Mesenchymal stem cell (in vitro differentiated cells and primary cell): ENCODE data around the gene NOC2L.

Experiments
- DNase-seq: peaks from one replicate; pipeline ENCODE4 v3.0.0-alpha.2; 2013
- H2AFZ ChIP-seq: one replicate; pipeline ENCODE4 v1.6.1; 2013; ENCODE audit warnings: low read depth, mild to moderate bottlenecking, control low read depth, inconsistent platforms, low read length, moderate library complexity
- H2AK5ac ChIP-seq: 2 replicates; pipeline ENCODE4 v1.6.1; 2013; ENCODE audit warnings: low read length, moderate library complexity, mild to moderate bottlenecking, inconsistent platforms; ENCODE audit not compliant: severe bottlenecking
- H2BK120ac ChIP-seq: one replicate; pipeline ENCODE4 v1.6.1; 2013; ENCODE audit warnings: low read depth, mild to moderate bottlenecking, inconsistent platforms, low read length, moderate library complexity
- H2BK12ac ChIP-seq, 2 experiments: one replicate each; pipeline ENCODE4 v1.6.1; 2013; ENCODE audit warnings: inconsistent platforms in 2 of 2, low read length in 2 of 2, mild to moderate bottlenecking in 2 of 2, moderate library complexity in 2 of 2, control low read depth in 1 of 2
- H2BK15ac ChIP-seq: one replicate; pipeline ENCODE4 v1.6.1; 2013; ENCODE audit warnings: mild to moderate bottlenecking, low read depth, inconsistent platforms; ENCODE audit not compliant: poor library complexity, severe bottlenecking
- H2BK5ac ChIP-seq: 2 replicates; pipeline ENCODE4 v1.6.1; 2013; ENCODE audit warnings: low read depth, mild to moderate bottlenecking, low read length, control low read depth, inconsistent platforms; ENCODE audit not compliant: poor library complexity, severe bottlenecking
- H3K14ac ChIP-seq, 2 experiments: one replicate each; pipeline ENCODE4 v1.6.1; 2013; ENCODE audit warnings: inconsistent platforms in 2 of 2, low read length in 2 of 2, control low read depth in 1 of 2, mild to moderate bottlenecking in 1 of 2, moderate library complexity in 1 of 2
- H3K18ac ChIP-seq, 2 experiments: one replicate each; pipeline ENCODE4 v1.6.1; 2013; ENCODE audit warnings: inconsistent platforms in 2 of 2, low read length in 2 of 2, control low read depth in 1 of 2, low read depth in 1 of 2, mild to moderate bottlenecking in 1 of 2
- H3K23ac ChIP-seq, 2 experiments: one replicate each; pipeline ENCODE4 v1.6.1; 2013; ENCODE audit warnings: inconsistent platforms in 2 of 2, low read length in 2 of 2, mild to moderate bottlenecking in 2 of 2, moderate library complexity in 2 of 2, control low read depth in 1 of 2
- H3K27ac ChIP-seq: 2 replicates; pipeline ENCODE4 v1.5.1; 2013; ENCODE audit warnings: mild to moderate bottlenecking, moderate library complexity, low read length, control low read depth, inconsistent platforms; ENCODE audit not compliant: poor library complexity, severe bottlenecking
- H3K27me3 ChIP-seq, 2 experiments: 2 replicates each; pipeline versions ENCODE4 v1.6.1 to v1.7.0; 2013; ENCODE audit warnings: low read length in 2 of 2, mild to moderate bottlenecking in 2 of 2, moderate library complexity in 2 of 2, control low read depth in 1 of 2, inconsistent platforms in 1 of 2; ENCODE audit not compliant: control insufficient read depth in 1 of 2, insufficient read depth in 1 of 2
- H3K36me3 ChIP-seq, 2 experiments: 2 replicates each; pipeline versions ENCODE4 v1.6.1 to v1.7.0; 2013; ENCODE audit warnings: low read length in 2 of 2, control low read depth in 1 of 2, inconsistent platforms in 1 of 2, low read depth in 1 of 2, mild to moderate bottlenecking in 1 of 2; ENCODE audit not compliant: insufficient read depth in 2 of 2, control insufficient read depth in 1 of 2
- H3K4ac ChIP-seq, 2 experiments: one replicate each; pipeline ENCODE4 v1.6.1; 2013; ENCODE audit warnings: inconsistent platforms in 2 of 2, low read length in 2 of 2, mild to moderate bottlenecking in 2 of 2, moderate library complexity in 2 of 2, control low read depth in 1 of 2, low read depth in 1 of 2
- H3K4me1 ChIP-seq: 2 replicates; pipeline ENCODE4 v1.6.1; 2013; ENCODE audit warnings: low read depth, low read length, control low read depth; ENCODE audit not compliant: control insufficient read depth, insufficient read depth
- H3K4me2 ChIP-seq: 2 replicates; pipeline ENCODE4 v1.6.1; 2013; ENCODE audit warnings: low read length, mild to moderate bottlenecking, inconsistent platforms; ENCODE audit not compliant: poor library complexity, severe bottlenecking
- H3K4me3 ChIP-seq, 2 experiments: 2 replicates each; pipeline versions ENCODE4 v1.5.1 to v1.7.0; 2013; ENCODE audit warnings: low read length in 2 of 2, mild to moderate bottlenecking in 2 of 2, control low read depth in 1 of 2, low read depth in 1 of 2; ENCODE audit not compliant: insufficient read depth in 1 of 2
- H3K79me1 ChIP-seq: replicated peaks from 2 replicates; pipeline ENCODE4 v1.6.1; 2013; ENCODE audit warnings: mild to moderate bottlenecking, control low read depth, low read length, inconsistent platforms; ENCODE audit not compliant: poor library complexity, severe bottlenecking
- H3K9ac ChIP-seq: 2 replicates; pipeline ENCODE4 v1.7.0; 2013; ENCODE audit warnings: mild to moderate bottlenecking, low read length, moderate library complexity
- H3K9me3 ChIP-seq: 2 replicates; pipeline ENCODE4 v1.7.0; 2013; ENCODE audit warnings: mild to moderate bottlenecking, low read length; ENCODE audit not compliant: control insufficient read depth
- H4K8ac ChIP-seq: one replicate; pipeline ENCODE4 v1.6.1; 2013; ENCODE audit warnings: inconsistent platforms, mild to moderate bottlenecking, low read length, moderate library complexity
- H4K91ac ChIP-seq: one replicate; pipeline ENCODE4 v1.6.1; 2013; ENCODE audit warnings: mild to moderate bottlenecking, low read length, inconsistent platforms
- WGBS: methylation state at CpG from one replicate; pipeline ENCODE4 v1.1.7; 2013; ENCODE audit warnings: mixed read lengths; 5-methylcytosine and 5-hydroxymethylcytosine counted together

NOC2L gene

GRCh38 chr1:1004780-1005697 lies 46.0 kb upstream of the NOC2L start:
- Histone ChIP-seq H3K36me3 (peaks cover 0 to 8% of the 10 kb centered on the region in 2 experiments), H3K4me3 (no peak overlapping the region), H3K27ac (no peak overlapping the region), H2AFZ (no peak overlapping the region), H3K79me1 (peaks cover 4% of the 10 kb centered on the region), H2BK15ac (peak overlapping the region; percentile 21), H2BK12ac (peak overlapping the region in 1 of 2 experiments; percentile 32), H3K9me3 (no peaks in the 10 kb centered on the region), H4K8ac (peak overlapping the region; percentile 59), H2AK5ac (no peak overlapping the region), H2BK5ac (no peak overlapping the region), H3K9ac (no peak overlapping the region), H3K23ac (no peak overlapping the region), H2BK120ac (no peak overlapping the region), H3K4me1 (peaks cover 41% of the 10 kb centered on the region), H3K4me2 (no peak overlapping the region), H3K14ac (peak overlapping the region in 1 of 2 experiments; percentile 23), H4K91ac (no peak overlapping the region), H3K18ac (peak overlapping the region; percentile 52 to 54), H3K27me3 (peaks cover 0 to 68% of the 10 kb centered on the region in 2 experiments), H3K4ac (peak overlapping the region in 1 of 2 experiments; percentile 81)
- peak; percentile 61 for DNase-seq
- 28% methylated on average over 18 of the region's 21 CpGs for WGBS

GRCh38 chr1:1004420-1004779 lies 45.3 kb upstream of the NOC2L start:
- Histone ChIP-seq H3K4me1 (peaks cover 46% of the 10 kb centered on the region), H4K91ac (no peak overlapping the region), H3K4ac (no peak overlapping the region), H2BK12ac (no peak overlapping the region), H3K9ac (no peak overlapping the region), H3K27ac (no peak overlapping the region), H3K27me3 (peaks cover 0 to 70% of the 10 kb centered on the region in 2 experiments), H2AFZ (no peak overlapping the region), H4K8ac (no peak overlapping the region), H2AK5ac (no peak overlapping the region), H3K36me3 (peaks cover 0 to 8% of the 10 kb centered on the region in 2 experiments), H2BK120ac (no peak overlapping the region), H2BK15ac (no peak overlapping the region), H3K23ac (no peak overlapping the region), H3K9me3 (no peaks in the 10 kb centered on the region), H3K4me2 (no peak overlapping the region), H3K14ac (no peak overlapping the region), H3K4me3 (no peak overlapping the region), H2BK5ac (no peak overlapping the region), H3K79me1 (peaks cover 4% of the 10 kb centered on the region), H3K18ac (peak overlapping the region in 1 of 2 experiments; percentile 67)
- DNase-seq: no peak
- WGBS: 68% methylated on average over 7 of the region's 7 CpGs

- no peak overlapping the region for H2AK5ac ChIP-seq
- H2BK120ac ChIP-seq: no peak overlapping the region
- no peak overlapping the region for H3K9ac ChIP-seq
- H3K4me2 ChIP-seq: no peak overlapping the region
- H3K18ac ChIP-seq: peak overlapping the region in 1 of 2 experiments; percentile 10
- peaks cover 4% of the 10 kb centered on the region for H3K79me1 ChIP-seq
- no peak for DNase-seq
- no peak overlapping the region for H2BK12ac ChIP-seq
- no peak overlapping the region for H3K23ac ChIP-seq
- peaks cover 0 to 11% of the 10 kb centered on the region in 2 experiments for H3K36me3 ChIP-seq
- no peak overlapping the region for H3K4me3 ChIP-seq
- no peak overlapping the region for H4K8ac ChIP-seq
- H2BK5ac ChIP-seq: no peak overlapping the region
- WGBS: 87% methylated on average over 8 of the region's 22 CpGs
- peaks cover 0 to 76% of the 10 kb centered on the region in 2 experiments for H3K27me3 ChIP-seq
- H2BK15ac ChIP-seq: no peak overlapping the region
- H3K9me3 ChIP-seq: no peaks in the 10 kb centered on the region
- no peak overlapping the region for H3K14ac ChIP-seq
- H3K4me1 ChIP-seq: peaks cover 52% of the 10 kb centered on the region
- no peak overlapping the region for H4K91ac ChIP-seq
- H2AFZ ChIP-seq: no peak overlapping the region
- no peak overlapping the region for H3K27ac ChIP-seq
- no peak overlapping the region for H3K4ac ChIP-seq
Measured at GRCh38 chr1:1003618-1004419, 44.8 kb upstream of the NOC2L start.
